NCI-H524 (cell line): ENCODE results near the gene NTF3.

Experiments used
- DNase-seq, 2 experiments: peaks; one replicate each; lab custom pipeline; 2025; lab: John Stamatoyannopoulos, UW

The NTF3 gene

GRCh38 chr12:5511644-5512600 is 80.0 kb downstream of the NTF3 start:
- DNase-seq, result peak in 1 of 2 experiments; percentile 27

DNA sequence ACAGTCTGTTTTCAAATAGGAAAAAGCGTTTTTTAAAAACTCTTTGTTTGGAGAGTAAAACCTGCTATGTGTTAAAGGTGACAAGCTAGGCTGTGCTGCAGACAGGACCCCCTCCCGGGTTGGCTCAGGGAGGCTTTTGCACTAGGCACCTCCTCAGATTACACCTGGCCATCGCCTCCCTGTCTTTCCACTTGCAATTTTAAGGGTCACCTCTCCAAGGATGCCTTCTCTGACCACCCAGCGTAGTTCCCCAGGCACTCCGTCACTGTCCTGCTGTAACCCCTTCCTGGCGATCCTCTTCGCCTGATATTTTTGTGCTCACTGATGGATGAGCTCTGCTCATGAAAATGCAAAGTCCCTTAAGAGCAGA is 80.7 kb downstream of the NTF3 start:
- no peak for DNase-seq

GRCh38 chr12:5513406-5513805 is 81.5 kb downstream of the NTF3 start:
- no peak for DNase-seq

DNA sequence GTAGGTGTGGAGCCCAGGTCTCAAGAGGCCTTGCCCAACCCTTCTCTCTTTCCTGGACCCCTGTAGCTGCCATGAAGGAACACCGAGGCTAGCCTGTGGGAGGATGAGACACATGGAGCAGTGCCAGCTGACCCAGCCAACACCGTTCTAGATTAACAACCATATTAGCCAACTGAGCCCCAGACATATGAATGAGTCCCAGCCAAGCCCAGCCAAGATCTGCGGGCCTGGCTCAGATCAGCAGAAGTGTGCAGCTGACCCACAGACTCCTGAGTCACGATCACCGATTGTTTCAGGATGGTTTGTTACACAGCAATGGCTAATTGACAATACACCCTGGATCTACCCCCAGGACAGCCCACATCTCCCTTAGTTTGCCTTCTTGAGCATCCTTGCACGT is 82.1 kb downstream of the NTF3 start:
- DNase-seq, result no peak

- no peak for DNase-seq
Observed at GRCh38 chr12:5514545-5514944, 82.6 kb downstream of the NTF3 start.

DNA sequence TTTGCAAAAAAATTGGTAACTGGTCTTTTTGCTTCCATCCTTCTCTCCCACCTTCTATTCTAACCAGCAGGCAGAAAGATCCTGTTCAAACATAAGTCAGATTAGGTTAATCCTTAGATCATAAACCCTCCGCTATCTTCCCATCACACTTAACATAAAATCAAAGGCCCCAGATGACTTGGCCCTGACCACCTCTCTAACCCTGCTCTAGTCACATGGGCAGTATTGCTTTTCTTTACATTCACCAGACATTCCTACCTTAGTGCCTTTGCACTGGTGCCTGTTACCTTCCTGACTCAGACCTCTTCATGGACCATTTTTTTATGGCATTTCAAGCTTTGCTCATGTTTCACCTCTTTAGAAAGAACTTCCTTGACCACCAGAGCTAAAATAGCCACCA is 83.5 kb downstream of the NTF3 start:
- DNase-seq, result no peak

GRCh38 chr12:5516371-5517241 is 84.7 kb downstream of the NTF3 start:
- DNase-seq, result no peak

GRCh38 chr12:5518584-5519365 is 86.9 kb downstream of the NTF3 start:
- no peak for DNase-seq

DNA sequence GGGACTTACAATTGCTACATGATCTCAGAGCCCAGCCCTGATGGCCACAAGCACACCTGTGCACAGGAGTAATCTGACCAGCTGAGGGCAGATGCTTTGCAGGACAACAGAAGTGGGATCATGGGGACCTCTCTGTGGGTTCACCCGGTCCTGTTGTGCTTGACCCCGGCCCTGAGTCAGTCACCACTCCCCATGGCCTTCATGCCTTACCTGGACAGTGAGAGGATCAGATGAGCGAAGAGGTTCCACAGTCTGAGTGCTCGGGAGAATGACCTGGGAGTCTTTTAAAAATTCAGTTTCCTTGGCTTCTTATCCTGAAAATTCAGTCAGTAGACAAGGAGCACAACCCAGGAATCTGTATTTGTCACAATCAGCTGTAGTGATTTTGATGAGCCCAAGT is 88.1 kb downstream of the NTF3 start:
- DNase-seq, result no peak

- no peak for DNase-seq
Observed at GRCh38 chr12:5520831-5521230, 88.9 kb downstream of the NTF3 start.

DNA sequence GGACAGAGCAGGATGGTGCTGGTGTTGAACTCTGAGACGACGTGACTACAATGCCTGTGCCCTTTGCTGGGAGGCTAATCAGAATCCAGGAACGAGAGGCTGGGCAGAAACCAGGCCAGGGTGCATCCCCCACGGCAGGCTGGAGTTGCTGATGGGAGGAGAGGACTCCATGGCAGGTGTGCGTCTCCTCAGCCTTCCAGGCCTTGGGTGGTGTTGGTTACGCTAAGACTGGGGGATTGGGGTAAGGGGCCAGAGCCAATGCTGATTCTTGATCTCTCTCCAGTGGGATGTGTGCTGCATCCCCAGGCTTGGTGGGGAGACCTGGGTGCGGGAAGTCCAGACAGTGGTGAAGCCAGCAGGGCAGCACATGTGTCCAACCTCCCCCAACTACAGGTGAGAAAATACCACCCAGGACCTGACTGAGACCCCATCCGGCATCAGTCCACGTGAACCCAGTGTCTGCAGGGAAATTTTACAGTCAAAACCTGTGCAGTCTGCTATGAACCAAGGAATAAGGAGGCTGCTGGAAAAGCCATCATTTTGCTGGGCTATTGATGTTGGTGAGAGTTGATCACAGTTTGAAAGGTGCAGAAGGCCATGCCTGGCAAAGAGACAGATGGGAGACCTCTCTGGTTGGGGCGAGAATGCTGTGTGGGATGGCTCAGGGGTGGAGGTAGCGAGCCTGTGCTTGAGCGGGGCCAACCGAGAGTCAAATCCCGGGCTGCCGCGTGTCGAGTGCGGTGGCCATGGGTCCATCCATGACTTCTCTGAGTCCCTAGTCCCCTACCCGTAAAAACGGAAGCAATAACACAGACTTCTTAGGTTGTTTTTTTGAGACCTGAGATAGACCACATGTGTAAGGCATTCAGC is 89.8 kb downstream of the NTF3 start:
- DNase-seq, result no peak

DNA sequence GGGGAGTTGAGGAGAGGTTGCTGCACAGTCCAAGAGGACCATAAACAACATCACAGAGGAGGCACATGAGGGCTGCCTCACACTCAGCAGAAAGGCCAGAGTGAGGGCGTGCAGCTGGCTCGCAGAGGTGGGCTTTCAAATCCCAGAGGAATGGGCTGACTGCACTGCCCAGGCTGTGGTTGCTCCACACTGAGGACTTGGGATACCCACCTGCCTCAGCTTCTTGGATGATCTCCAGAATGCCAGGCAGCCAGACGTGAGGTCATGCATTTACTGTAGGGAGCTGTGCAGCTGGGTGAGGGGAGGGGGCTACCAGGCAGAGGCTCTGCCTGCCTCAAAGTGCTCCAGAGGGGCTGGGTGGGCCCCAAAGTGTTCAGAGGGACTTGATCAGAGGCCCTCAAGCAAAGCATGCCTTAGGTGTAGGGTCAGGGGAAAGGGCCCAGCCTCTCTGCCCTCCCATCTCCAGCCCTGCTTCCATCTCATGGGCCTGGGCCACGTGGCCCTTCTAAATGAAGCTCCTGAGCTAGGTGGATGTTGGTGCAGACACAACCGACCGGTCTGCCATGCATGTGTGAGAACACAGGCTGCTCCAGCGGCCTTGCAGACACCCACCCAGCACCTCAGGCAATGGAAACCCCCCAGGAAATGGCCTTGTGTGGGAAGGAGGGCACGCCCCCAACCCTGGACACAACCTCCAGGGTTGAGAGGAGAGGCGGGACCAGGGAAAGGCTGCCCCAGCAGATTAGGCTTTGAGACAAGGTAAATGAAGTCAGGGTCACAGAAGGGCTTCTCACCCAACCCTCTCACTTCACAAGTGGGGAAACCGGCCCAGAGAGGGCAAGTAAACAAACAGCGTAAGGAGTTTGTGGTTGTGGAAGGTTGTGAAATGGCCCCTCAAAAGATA is 90.8 kb downstream of the NTF3 start:
- no peak for DNase-seq

- DNase-seq, result no peak
Observed at GRCh38 chr12:5523396-5524115, 91.6 kb downstream of the NTF3 start.

GRCh38 chr12:5524116-5524768 is 92.3 kb downstream of the NTF3 start:
- no peak for DNase-seq

DNA sequence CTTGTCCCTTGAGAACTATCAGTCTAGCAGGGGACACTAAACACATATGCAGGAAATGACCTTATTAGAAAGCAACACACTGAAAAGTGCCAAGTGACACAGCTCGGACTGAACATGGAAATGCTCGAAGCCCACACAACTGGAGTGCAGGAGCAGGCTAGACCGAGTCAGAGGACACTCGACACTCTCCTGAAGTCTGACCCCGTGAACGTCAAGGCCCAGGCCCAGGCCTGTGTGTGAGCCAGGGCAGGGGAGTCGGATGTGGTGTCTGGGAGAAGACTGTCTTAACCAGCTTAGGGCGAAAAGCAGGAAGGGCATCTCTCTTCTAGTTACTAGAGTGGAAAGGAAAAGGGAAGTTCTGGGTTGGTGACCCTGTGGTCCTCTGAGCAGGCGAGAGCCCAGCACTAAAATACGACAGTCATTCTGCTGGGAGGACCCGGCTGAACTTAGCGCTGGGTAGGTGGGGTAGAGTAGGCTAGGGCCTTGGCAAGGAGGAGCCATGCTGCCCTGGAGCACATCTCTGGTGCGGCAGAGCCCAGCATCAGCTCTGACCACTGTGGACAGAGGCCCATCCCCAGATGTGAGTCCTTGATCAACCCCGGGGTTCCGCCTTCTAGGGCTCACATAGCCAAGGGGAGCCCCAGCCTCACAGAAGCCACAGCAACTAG is 93.0 kb downstream of the NTF3 start:
- DNase-seq, result no peak

GRCh38 chr12:5525783-5526367 is 94.0 kb downstream of the NTF3 start:
- no peak for DNase-seq

GRCh38 chr12:5533368-5533767 is 101.5 kb downstream of the NTF3 start:
- no peak for DNase-seq
